GM12891 (cell line): ENCODE measurements around the gene NHLRC1. TPM values are rescaled to one million over a fixed set of nuclear protein-coding genes. Genes with fewer than 3 reads are reported as not detected.

Experiments
- DNase-seq: peaks from one replicate; pipeline ENCODE4 v3.0.0; 2011; ENCODE audit warnings: low spot score; ENCODE audit not compliant: insufficient read length
- FAIRE-seq: peaks from 2 replicates; lab custom pipeline; 2011; peaks lifted over from hg19 to GRCh38; lab: Jason Lieb, UNC
- PAX5 ChIP-seq: IDR thresholded peaks from 2 replicates; pipeline ENCODE4 v1.6.1; 2011; ENCODE audit warnings: low read length, moderate library complexity, mild to moderate bottlenecking; ENCODE audit not compliant: insufficient read depth, severe bottlenecking
- POLR2A ChIP-seq: IDR thresholded peaks from 2 replicates; pipeline ENCODE4 v1.6.1; 2011; ENCODE audit warnings: low read depth, low read length, control low read depth
- POLR2AphosphoS5 ChIP-seq: IDR thresholded peaks from 2 replicates; pipeline ENCODE4 v1.6.1; 2011; ENCODE audit warnings: low read depth, low read length, control low read depth
- POU2F2 ChIP-seq: IDR thresholded peaks from 2 replicates; pipeline ENCODE4 v1.6.1; 2011; ENCODE audit warnings: low read depth, mild to moderate bottlenecking, control low read depth, low read length, moderate library complexity
- SPI1 ChIP-seq: IDR thresholded peaks from 2 replicates; pipeline ENCODE4 v1.6.1; 2011; ENCODE audit warnings: low read depth, low read length, control low read depth
- TAF1 ChIP-seq: IDR thresholded peaks from 2 replicates; pipeline ENCODE4 v1.6.1; 2011; ENCODE audit warnings: low read depth, low read length, control low read depth
- polyA plus RNA-seq: library from polyadenylated mRNA; unstranded; fragments of >200 nt; gene quantifications from one replicate; pipeline ENCODE4 v1.2.1, GENCODE V29; 2012; ENCODE audit warnings: low read depth, missing spikeins, inconsistent platforms; ENCODE audit not compliant: missing spikeins

The NHLRC1 gene
- 0.47 TPM for polyA plus RNA-seq

DNA sequence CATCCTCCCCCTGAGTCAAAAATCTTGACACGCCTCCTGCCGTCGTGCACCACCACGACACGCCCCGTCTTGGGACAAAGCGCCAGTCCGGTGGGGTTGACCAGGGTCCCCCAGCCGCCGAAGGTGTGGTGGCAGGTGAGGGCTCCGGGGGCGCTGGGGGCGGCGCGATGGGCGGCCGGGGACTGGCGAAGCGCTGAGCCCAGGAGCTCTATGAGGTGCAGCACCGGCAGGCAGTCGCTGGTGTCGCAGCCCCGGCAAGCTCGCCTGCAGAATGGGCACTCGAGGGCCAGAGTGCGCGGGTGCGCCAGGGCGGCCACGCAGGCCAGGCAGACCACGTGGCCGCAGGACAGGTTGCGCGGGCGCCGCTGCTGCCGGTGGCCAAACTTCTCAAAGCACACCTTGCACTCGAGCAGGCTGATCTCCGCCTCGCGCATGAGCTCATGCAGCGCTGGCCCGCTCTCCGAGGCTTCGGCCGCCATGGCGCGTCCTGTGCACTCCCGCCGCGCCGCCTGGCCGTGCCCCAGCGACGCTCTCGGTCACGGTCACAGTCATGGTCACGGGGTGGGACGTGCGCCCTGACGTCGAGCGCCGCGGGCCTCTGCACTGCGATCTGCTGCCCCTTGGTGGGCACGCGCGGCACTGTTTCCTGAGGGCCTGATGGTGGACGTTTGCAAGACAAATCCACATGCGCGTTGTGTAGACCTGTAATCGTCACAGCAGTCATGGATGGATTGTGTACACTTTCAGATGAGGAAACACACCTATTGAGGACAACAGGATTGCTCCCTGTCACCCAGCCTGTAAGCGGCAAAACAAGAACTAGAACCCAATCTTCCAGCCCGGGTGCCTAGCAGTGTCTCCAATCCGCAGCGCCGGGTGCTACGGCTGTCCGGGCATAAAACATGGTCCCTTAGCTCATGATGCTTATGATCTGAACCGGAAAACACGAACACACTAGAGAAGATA lies at the start of gene NHLRC1:
Gene NHLRC1 (minus strand): TSS at position 550 of the 966 bp plus-strand sequence. CDS start 71 bp downstream, at position 479.
- peak; percentile 96 for FAIRE-seq
- DNase-seq: peak; percentile 79
- TF ChIP-seq POLR2A: no peak
- peak; percentile 99 for TF ChIP-seq PAX5

DNA sequence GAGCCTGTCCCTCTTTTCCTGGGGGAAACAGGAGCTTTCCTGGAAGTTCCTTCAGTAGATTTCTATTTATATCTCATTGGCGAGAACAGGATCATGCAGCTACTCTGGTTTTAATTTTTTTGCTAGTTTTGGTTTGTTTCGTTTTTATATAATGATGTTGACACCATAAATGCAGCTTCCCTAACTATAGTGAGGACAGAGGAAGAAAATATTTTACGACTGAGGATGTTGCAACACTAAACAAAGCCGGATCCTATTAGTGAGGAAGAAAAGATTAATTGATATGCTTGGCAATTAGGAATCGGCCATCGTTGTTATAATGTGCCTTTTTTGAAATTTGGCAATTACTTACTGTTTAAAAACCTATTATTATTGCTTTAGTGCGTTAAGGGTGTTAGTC lies 49.4 kb upstream of the NHLRC1 start:
- FAIRE-seq (no peak), DNase-seq (no peak)
- TF ChIP-seq PAX5 (no peak), TAF1 (no peak), SPI1 (no peak), POU2F2 (no peak), POLR2A (no peak), POLR2AphosphoS5 (no peak)

DNA sequence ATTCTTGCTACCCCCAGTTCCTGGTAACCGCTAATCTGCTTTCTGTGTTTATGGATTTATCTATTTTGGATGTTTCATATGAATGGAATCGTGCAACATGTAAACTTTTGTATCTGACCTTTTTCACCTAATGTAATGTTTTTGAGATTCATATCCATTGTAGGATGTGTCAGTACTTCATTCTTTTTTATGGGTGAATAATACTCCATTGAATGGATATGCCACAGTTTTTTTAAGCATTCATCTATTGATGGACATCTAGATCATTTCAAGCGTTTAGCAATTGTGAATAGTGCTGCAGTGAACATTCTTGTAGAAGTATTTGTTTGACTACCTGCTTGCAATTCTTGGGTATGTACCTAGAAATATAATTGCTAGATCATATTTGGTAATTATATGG lies 45.8 kb upstream of the NHLRC1 start:
- TF ChIP-seq TAF1 (no peak), PAX5 (no peak)
- DNase-seq: no peak
- FAIRE-seq: no peak

DNA sequence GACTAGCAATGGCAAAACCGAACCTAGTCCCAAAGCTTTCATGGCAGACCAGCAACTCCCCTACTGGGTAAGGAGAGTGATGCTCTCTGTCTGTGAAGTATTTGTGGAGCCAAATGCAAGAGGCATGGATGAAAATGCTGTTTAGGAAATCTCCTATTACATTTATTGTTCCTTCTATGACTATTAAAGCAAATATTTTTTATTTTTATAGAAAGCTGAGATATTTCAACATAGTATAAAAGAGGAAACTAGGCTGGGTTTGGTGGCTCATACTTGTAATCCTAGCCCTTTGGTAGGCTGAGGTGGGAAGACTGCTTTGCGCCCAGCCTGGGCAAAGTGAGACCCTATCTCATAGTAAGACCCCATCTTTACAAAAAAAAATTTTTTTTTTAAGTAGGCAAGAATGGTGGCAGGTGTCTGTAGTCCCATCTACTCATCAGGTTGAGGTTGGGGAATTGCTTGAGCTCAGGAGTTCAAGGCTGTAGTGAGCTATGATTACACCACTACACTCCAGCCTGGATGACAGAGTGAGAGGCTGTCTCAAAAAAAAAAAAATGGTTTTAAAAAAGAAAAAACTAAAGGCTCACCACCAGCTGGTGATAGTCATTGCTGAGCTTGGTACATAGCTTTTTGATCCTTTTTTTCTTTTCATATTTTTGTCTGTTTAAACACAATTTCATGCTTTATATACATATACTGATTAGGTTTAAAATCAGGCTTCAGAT lies 44.0 kb upstream of the NHLRC1 start:
- TF ChIP-seq POU2F2 (no peak), TAF1 (no peak), POLR2A (no peak), PAX5 (no peak), SPI1 (no peak)
- DNase-seq: no peak
- FAIRE-seq: no peak

DNA sequence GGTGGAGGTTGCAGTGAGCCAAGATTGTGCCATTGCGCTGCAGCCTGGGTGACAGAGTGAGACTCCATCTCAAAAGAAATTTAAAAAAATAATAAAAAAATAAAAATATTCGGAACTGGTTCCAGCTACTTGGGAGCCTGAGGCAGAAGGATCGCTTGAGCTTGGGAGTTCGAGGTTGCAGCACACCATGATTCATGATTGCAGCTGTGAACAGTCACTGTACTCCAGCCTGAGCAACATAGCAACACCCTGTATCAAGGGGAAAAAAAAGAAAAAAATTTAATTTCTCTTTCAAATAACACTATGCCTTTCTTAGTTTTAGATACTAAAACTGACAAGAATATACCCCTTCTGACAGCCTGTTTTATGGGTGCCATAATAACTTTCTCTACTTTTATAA lies 43.3 kb upstream of the NHLRC1 start:
- FAIRE-seq (no peak), DNase-seq (no peak)
- TF ChIP-seq POLR2AphosphoS5 (no peak), SPI1 (no peak), POLR2A (no peak), POU2F2 (no peak), TAF1 (no peak), PAX5 (no peak)

DNA sequence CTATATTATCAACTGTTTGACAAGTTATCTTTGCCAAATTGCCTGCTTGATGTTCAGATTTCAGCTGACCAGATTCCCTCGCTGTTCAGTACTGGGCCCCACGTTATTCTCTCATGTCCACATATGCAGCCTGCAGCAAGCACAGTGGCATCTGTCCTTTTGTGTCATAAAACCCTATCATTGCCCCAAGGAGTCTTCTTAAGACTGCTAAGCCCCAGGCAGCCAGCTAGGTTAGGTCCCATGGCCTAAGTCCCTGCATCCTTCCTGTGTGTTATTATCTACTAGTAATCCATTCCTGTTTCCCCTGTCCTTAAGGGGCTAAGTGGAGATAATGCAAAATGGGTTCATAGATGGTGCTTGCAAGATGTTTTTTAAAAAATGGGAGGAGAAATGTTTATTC lies 39.9 kb upstream of the NHLRC1 start:
- DNase-seq (no peak), FAIRE-seq (no peak)
- TF ChIP-seq POLR2AphosphoS5 (no peak), TAF1 (no peak)

DNA sequence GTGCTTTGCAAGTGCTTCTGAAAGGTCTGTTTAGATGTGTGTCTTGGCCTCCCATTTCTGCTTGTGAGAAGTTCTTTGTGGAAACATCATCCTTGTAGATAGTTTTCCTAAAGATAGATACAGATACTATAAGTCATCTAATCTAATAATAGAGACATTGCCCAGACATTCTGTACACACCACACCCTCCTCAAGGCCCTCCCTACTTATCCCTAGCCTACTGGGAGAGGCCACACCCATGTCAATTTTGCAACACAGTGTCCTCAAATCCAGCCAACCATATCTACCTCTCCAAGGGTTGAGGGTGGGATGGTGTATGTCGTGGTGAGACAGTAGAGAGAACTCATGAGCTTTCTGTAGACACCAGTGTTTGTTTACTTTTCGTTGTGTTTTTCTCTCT lies 39.0 kb upstream of the NHLRC1 start:
- FAIRE-seq (no peak), DNase-seq (no peak)
- TF ChIP-seq POU2F2 (no peak), PAX5 (no peak), POLR2AphosphoS5 (no peak), TAF1 (no peak), POLR2A (no peak)

DNA sequence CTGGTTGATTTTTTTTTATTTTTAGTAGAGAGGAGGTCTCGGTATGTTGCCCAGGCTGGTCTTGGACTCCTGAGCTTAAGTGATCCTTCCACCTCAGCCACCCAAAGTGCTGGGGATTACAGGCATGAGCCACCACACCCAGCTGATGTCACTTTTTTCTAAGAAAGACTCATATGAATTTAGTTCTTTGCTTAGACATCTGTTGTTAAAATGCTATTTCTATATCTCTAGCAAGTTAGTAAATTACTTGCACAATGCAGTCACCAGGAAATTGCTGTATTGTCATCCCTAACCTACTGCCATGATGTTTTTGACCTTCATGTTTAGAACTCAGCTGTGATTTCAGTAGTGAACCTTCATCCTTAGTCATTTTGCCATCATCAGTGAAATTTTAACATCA lies 38.4 kb upstream of the NHLRC1 start:
- no peak for DNase-seq
- TF ChIP-seq SPI1 (no peak), POLR2A (no peak), TAF1 (no peak), PAX5 (no peak), POLR2AphosphoS5 (no peak), POU2F2 (no peak)
- no peak for FAIRE-seq

DNA sequence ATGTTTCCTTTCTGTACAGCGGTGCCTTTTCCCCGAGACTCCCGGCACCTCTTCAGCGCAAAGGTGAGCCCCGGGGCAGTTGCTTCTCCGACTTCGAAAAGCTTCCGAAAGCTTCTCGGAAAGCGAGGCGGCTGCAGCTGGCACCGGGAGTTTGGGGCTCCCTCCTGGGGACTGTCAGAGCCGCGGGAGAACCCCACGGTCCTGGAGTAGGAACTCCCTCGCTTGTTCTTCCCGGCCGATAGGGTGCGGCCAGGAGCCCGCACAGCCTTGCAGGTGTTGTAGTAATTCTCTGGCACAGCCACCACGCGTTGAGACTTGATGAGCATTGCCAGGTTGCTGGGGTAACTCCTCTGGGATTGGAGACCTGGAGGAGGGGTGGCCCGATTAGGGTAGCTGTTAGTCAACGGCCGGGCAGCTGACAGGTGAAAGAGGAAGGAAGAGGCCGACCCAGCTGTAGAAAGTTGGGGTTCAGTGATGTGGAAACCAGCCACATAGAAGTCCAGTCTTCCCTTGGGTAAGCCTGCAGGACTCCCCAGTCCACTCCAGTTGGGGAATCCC lies 33.5 kb upstream of the NHLRC1 start:
- peak; percentile 43 for DNase-seq
- TF ChIP-seq POU2F2 (0 out of 2 replicates have a peak, but pooled peaks have one; percentile 29), SPI1 (peak; percentile 57), POLR2A (no peak), TAF1 (no peak), PAX5 (peak; percentile 70)
- peak; percentile 93 for FAIRE-seq
